ENCODE results near the gene PILRA.
A peak's percentile ranks its signal among the peaks of the same experiment; 100 is the strongest.
"Not testable (repeated sequence)": the region's sequence is repeated elsewhere in the genome, so short reads cannot be mapped to it uniquely, and the experiment has no call there.

PILRA gene

GRCh38 chr7:100434297-100435144, 61.2 kb downstream of the PILRA start:
- DNase-seq (ENCODE audit: low read depth) = no peak

GRCh38 chr7:100435401-100436304, 62.4 kb downstream of the PILRA start:
- DNase-seq (ENCODE audit: low read depth) = peak; percentile 39

GRCh38 chr7:100437150-100438100, 64.1 kb downstream of the PILRA start:
- no peak for DNase-seq (ENCODE audit: low read depth)

GRCh38 chr7:100438172-100438571, 64.9 kb downstream of the PILRA start:
- no peak for DNase-seq (ENCODE audit: low read depth)

- DNase-seq (ENCODE audit: low read depth) = not testable (repeated sequence)
Observed at GRCh38 chr7:100438731-100439130, 65.4 kb downstream of the PILRA start.

- not testable (repeated sequence) for DNase-seq (ENCODE audit: low read depth)
Observed at GRCh38 chr7:100439244-100439643, 66.0 kb downstream of the PILRA start.

- DNase-seq (ENCODE audit: low read depth) = no peak
Observed at GRCh38 chr7:100441641-100442535, 68.6 kb downstream of the PILRA start.

- DNase-seq (ENCODE audit: low read depth) = no peak
Observed at GRCh38 chr7:100443096-100443840, 70.0 kb downstream of the PILRA start.

- DNase-seq (ENCODE audit: low read depth) = no peak
Observed at GRCh38 chr7:100444311-100445278, 71.3 kb downstream of the PILRA start.

GRCh38 chr7:100446040-100446439, 72.8 kb downstream of the PILRA start:
- no peak for DNase-seq (ENCODE audit: low read depth)

- DNase-seq (ENCODE audit: low read depth) = not testable (repeated sequence)
Observed at GRCh38 chr7:100447363-100447762, 74.1 kb downstream of the PILRA start.

- DNase-seq (ENCODE audit: low read depth) = no peak
Observed at GRCh38 chr7:100449190-100449795, 76.0 kb downstream of the PILRA start.

Measured in stimulated activated CD8-positive, alpha-beta memory T cell treated with anti-CD3 and anti-CD28 coated beads, Interleukin-12 subunit alpha, Interleukin-12 subunit beta, amount 100 ng/mL, for 4 hours (primary cell).